GM18867 (cell line): ENCODE data around the gene AP3B2.

Source experiments
- ATAC-seq: cut with Tn5 transposase; IDR thresholded peaks from one replicate; pipeline ENCODE4 v1.9.1; 2021; ENCODE audit warnings: mild to moderate bottlenecking, moderate library complexity; ENCODE audit not compliant: unreplicated experiment

AP3B2 gene

GRCh38 chr15:82697735-82698407 is 11.8 kb downstream of the AP3B2 start:
- no peak for ATAC-seq

GRCh38 chr15:82692171-82692570 is 17.5 kb downstream of the AP3B2 start:
- no peak for ATAC-seq

- ATAC-seq: no peak
Observed at GRCh38 chr15:82689147-82689546, 20.5 kb downstream of the AP3B2 start.

GRCh38 chr15:82688691-82689090 is 21.0 kb downstream of the AP3B2 start:
- no peak for ATAC-seq

- ATAC-seq: no peak
Observed at GRCh38 chr15:82681371-82681770, 28.3 kb downstream of the AP3B2 start.

GRCh38 chr15:82680200-82681102 is 29.2 kb downstream of the AP3B2 start:
- no peak for ATAC-seq

- no peak for ATAC-seq
Observed at GRCh38 chr15:82679626-82680199, 30.0 kb downstream of the AP3B2 start.

GRCh38 chr15:82677720-82678323 is 31.9 kb downstream of the AP3B2 start:
- no peak for ATAC-seq

- ATAC-seq: no peak
Observed at GRCh38 chr15:82674873-82675272, 34.8 kb downstream of the AP3B2 start.

GRCh38 chr15:82670699-82671098 is 39.0 kb downstream of the AP3B2 start:
- no peak for ATAC-seq

GRCh38 chr15:82666606-82667005 is 43.1 kb downstream of the AP3B2 start:
- ATAC-seq: no peak

- no peak for ATAC-seq
Observed at GRCh38 chr15:82664021-82664420, 45.7 kb downstream of the AP3B2 start.

GRCh38 chr15:82663186-82663600 is 46.5 kb downstream of the AP3B2 start:
- no peak for ATAC-seq

- ATAC-seq: no peak
Observed at GRCh38 chr15:82662641-82663040, 47.0 kb downstream of the AP3B2 start.

GRCh38 chr15:82660378-82660777 is 49.3 kb downstream of the AP3B2 start:
- no peak for ATAC-seq

GRCh38 chr15:82656641-82657266 is 52.9 kb downstream of the AP3B2 start:
- no peak for ATAC-seq

GRCh38 chr15:82655606-82656005 is 54.1 kb downstream of the AP3B2 start:
- ATAC-seq: no peak

GRCh38 chr15:82653483-82654168 is 56.0 kb downstream of the AP3B2 start:
- no peak for ATAC-seq

GRCh38 chr15:82651708-82652107 is 58.0 kb downstream of the AP3B2 start:
- ATAC-seq: no peak

- ATAC-seq: no peak
Observed at GRCh38 chr15:82650046-82650670, 59.5 kb downstream of the AP3B2 start.
